ENCODE data around the gene PPP2R3B. TPM values are rescaled to one million over a fixed set of nuclear protein-coding genes. Genes with fewer than 3 reads are reported as not detected.

PPP2R3B gene
- total RNA-seq, 1 donor from 2014 or later = 43.4 TPM

DNA sequence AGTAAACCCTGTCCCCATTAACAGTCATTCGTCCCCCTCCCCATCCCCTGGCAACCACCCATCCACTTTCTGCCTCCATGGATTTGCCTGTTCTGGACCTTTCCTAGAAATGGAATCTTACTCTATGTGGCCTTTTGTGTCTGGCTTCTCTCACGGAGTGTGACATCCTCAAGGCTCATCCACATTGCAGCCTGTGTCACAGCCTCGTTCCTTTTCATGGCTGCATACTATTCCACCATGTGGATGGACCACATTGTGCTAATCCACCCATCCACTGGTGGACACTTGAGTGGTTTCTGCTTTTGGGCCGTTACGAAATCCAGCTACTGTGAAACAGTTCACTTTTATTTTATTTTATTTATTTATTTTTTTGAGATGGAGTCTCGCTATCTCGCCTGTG, 8.1 kb upstream of the PPP2R3B start:
- Histone ChIP-seq H3K4me1 (no peaks in the 10 kb centered on the region), H3K9me3 (no peaks in the 10 kb centered on the region), H3K27me3 (no peaks in the 10 kb centered on the region), H3K4me3 (no peak overlapping the region), H3K36me3 (no peaks in the 10 kb centered on the region), H3K27ac (no peak overlapping the region)
- intact Hi-C loops (cut with DNase I) = no loop called here
- DNase-seq (ENCODE audit: low spot score in 2 of 2) = no peak
- no peak for TF ChIP-seq CTCF (IDR thresholded peaks at IDR 0.05)

DNA sequence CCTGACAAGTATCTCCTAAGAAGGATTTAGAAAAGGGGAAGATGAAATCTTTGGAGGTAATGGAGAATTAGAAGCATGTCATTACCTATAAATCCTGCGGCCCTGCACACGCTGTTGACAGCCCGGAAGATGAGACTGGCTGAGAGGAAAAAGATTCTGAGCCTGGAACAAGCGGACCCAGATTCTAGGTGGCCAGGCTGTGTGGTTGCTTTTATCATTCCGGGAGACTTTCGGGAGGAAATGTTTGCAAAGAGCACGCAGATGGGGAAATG, 5.8 kb upstream of the PPP2R3B start:
- no peak for TF ChIP-seq CTCF (IDR thresholded peaks at IDR 0.05)

DNA sequence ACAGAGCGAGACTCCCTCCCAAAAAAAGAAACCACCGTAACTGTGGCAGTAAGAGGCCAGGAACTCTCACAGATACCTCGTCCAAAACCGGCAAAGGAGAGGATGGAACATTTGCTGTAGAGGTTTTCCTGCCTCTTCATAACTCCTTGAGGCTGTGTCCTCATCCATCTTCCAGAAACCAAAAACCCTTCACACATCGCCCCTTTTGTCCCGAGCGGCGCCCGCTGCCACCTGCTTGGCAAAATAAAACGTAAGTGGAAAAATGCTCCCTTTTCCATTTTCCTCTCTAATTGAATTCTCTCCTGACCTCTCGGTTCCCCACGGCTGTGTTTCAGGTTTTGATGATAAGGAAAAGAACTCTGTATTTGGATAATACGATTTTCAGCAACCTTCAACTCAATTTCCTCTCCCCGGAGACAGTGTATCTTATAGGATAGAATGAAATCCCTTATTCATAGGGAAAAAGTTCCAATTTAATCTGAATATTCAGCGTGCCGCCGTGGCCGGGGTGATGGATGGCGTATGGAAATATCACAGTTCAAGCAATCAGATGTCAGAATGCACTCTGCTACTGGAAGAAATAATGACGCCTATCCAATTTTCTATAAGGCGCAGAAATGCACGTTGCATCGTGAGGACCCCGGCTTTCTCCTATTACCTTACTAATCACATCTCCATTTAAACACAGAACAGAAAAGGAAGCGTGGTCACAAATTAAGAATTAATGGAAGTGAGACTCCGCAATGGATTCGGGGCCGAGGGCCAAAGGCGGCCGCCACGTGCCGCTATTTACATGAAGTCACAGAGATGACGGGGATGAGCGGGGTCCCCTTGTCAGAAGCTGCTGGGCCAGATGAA, 5.2 kb upstream of the PPP2R3B start:
- no peak for TF ChIP-seq CTCF (IDR thresholded peaks at IDR 0.05)
- no peaks in the 10 kb centered on the region for H3K9me3 ChIP-seq
- H3K27me3 ChIP-seq = no peaks in the 10 kb centered on the region
- no peak overlapping the region for H3K27ac ChIP-seq
- H3K4me1 ChIP-seq = no peaks in the 10 kb centered on the region
- no peak overlapping the region for H3K4me3 ChIP-seq
- no peak for DNase-seq (ENCODE audit: low spot score in 2 of 2)
- intact Hi-C loops (cut with DNase I) = no loop called here
- no peaks in the 10 kb centered on the region for H3K36me3 ChIP-seq

More for the DNA sequence above, 5.8 kb upstream of the PPP2R3B start:
- DNase-seq (ENCODE audit: low spot score in 2 of 2) = no peak
- Histone ChIP-seq H3K27me3 (no peaks in the 10 kb centered on the region), H3K36me3 (no peaks in the 10 kb centered on the region), H3K27ac (no peak overlapping the region), H3K4me3 (no peak overlapping the region), H3K4me1 (no peaks in the 10 kb centered on the region), H3K9me3 (no peaks in the 10 kb centered on the region)
- intact Hi-C loops (cut with DNase I) = no loop called here

- TF ChIP-seq CTCF (IDR thresholded peaks at IDR 0.05) = no peak
- H3K9me3 ChIP-seq = no peaks in the 10 kb centered on the region
- H3K4me1 ChIP-seq = peaks cover 0 to 5% of the 10 kb centered on the region in 2 donors
- H3K4me3 ChIP-seq = no peak overlapping the region
- H3K27ac ChIP-seq = no peak overlapping the region
- intact Hi-C loops (cut with DNase I) = no loop called here
- DNase-seq (ENCODE audit: low spot score in 2 of 2) = no peak
- H3K36me3 ChIP-seq = no peaks in the 10 kb centered on the region
- no peaks in the 10 kb centered on the region for H3K27me3 ChIP-seq
Observed at GRCh38 chrX:390459-390858, 3.8 kb upstream of the PPP2R3B start.

- no peak overlapping the region for H3K27ac ChIP-seq
- H3K4me1 ChIP-seq = peaks cover 0 to 5% of the 10 kb centered on the region in 2 donors
- no peak overlapping the region for H3K4me3 ChIP-seq
- intact Hi-C loops (cut with DNase I) = loop anchor here (5.0 kb wide), 1 partner anchor 1203 kb away; the partner anchor contains the start of gene AKAP17A
- H3K9me3 ChIP-seq = no peaks in the 10 kb centered on the region
- no peak for TF ChIP-seq CTCF (IDR thresholded peaks at IDR 0.05)
- no peaks in the 10 kb centered on the region for H3K36me3 ChIP-seq
- no peaks in the 10 kb centered on the region for H3K27me3 ChIP-seq
- no peak for DNase-seq (ENCODE audit: low spot score in 2 of 2)
Observed at GRCh38 chrX:389021-389441, 2.3 kb upstream of the PPP2R3B start.
